ENCODE data around the gene KRT78. TPM values are rescaled to one million over a fixed set of nuclear protein-coding genes. Genes with fewer than 3 reads are reported as not detected.

The KRT78 gene
- total RNA-seq, 1 experiment from 2014 or later, result not detected

- no peaks in the 10 kb centered on the region for H3K36me3 ChIP-seq
- no peaks in the 10 kb centered on the region for H3K9me3 ChIP-seq
- no peaks in the 10 kb centered on the region; the same call in 1 of the 2 replicates for H3K27me3 ChIP-seq
- no peak overlapping the region for H3K4me3 ChIP-seq
- DNase-seq, result no peak
These were observed 36.8 kb downstream of the KRT78 start for GRCh38 chr12:52812073-52812400.

GRCh38 chr12:52811191-52812072 is 37.4 kb downstream of the KRT78 start:
- H3K4me3 ChIP-seq, result no peak overlapping the region
- DNase-seq, result no peak
- H3K36me3 ChIP-seq, result no peaks in the 10 kb centered on the region
- no peaks in the 10 kb centered on the region for H3K9me3 ChIP-seq
- H3K27me3 ChIP-seq, result no peaks in the 10 kb centered on the region; the same call in 1 of the 2 replicates

DNA sequence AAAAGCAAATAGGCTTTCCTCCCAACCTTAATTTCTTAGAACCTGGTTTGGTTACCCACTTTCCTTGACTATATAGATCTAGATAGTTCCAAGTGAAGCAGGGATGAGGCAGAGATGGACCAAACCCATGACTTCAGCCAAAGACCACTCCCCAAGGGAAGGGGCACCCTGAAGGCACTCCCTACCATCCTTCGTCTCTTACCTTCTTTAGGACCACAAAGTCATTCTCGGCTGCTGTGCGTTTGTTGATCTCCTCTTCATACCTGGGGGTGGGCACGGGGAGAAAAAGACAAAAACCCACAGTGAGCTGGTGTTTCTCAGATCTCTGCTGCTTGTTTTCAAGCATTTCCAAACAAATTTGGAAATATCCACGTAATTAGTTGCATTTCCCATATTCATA is 38.2 kb downstream of the KRT78 start:
- no peaks in the 10 kb centered on the region for H3K9me3 ChIP-seq
- no peak for DNase-seq
- no peaks in the 10 kb centered on the region for H3K36me3 ChIP-seq
- H3K4me3 ChIP-seq, result no peak overlapping the region
- no peaks in the 10 kb centered on the region; the same call in 1 of the 2 replicates for H3K27me3 ChIP-seq

DNA sequence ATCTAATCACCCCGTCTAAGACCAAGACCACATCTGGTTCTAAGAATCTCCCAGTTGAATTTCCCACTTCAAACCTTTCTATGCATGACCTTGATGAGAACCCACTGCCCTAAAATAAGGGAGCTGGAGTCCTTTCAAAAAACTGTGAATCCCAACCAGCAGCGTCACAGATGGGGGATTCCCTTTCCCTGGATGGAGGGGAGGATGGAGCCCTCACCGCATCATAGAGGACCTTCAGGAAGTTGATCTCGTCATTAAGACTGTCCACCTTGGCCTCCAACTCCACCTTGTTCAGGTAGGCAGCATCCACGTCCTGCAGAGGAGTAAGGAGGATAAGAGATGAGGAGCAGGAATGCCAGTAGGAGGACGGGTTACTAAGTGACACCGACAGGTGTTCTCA is 39.6 kb downstream of the KRT78 start:
- H3K27me3 ChIP-seq, result no peaks in the 10 kb centered on the region; the same call in 1 of the 2 replicates
- no peaks in the 10 kb centered on the region for H3K9me3 ChIP-seq
- H3K4me3 ChIP-seq, result no peak overlapping the region
- no peaks in the 10 kb centered on the region for H3K36me3 ChIP-seq
- no peak for DNase-seq

- Histone ChIP-seq H3K4me3 (no peak overlapping the region), H3K36me3 (no peaks in the 10 kb centered on the region), H3K9me3 (no peaks in the 10 kb centered on the region), H3K27me3 (no peaks in the 10 kb centered on the region; the same call in 1 of the 2 replicates)
- no peak for DNase-seq
These were observed 40.1 kb downstream of the KRT78 start for GRCh38 chr12:52808573-52809160.

DNA sequence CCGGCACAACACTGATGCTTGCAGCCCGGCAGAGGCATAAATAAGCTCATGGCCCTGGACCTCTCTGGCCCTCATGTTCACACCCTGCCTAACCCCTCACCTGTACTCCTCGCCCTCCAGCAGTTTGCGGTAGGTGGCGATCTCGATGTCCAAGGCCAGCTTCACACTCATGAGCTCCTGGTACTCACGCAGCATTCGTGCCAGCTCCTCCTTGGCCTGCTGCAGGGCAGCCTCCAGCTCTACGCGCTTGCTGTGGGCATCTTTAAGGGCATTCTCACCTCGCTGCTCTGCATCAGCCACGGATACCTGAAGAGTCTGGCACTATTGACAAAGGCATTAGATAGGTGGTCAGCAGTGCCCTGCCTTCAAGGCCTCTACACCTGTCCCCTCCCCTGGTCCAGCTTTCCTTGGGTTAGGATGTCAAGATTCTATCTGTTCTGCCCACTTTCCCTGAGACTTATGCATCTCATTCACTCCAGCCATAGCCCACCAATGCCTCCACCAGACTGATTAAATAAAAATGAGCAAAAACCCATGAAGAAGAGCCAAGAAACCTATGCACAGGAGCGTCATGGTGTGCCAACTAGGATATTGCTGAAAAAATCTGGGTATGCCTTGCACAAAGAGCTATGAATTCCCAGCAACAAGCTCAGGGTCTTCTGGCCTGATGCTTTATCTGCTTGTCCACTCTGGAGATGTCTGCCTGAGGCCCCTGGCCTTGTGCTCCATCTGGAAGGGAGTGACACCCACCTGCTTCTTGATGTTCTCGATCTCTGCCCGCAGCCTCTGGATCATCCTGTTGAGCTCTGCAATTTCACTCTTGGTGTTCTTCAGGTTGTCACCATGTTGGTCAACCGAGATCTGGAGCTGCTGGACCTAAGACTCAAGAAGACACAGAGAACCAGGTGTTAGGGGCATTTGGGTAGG is 41.0 kb downstream of the KRT78 start:
- Histone ChIP-seq H3K27me3 (no peaks in the 10 kb centered on the region; the same call in 1 of the 2 replicates), H3K36me3 (no peaks in the 10 kb centered on the region), H3K9me3 (no peaks in the 10 kb centered on the region), H3K4me3 (no peak overlapping the region)
- no peak for DNase-seq

GRCh38 chr12:52806821-52807543 is 41.8 kb downstream of the KRT78 start:
- H3K9me3 ChIP-seq, result no peaks in the 10 kb centered on the region
- no peaks in the 10 kb centered on the region; the same call in 1 of the 2 replicates for H3K27me3 ChIP-seq
- H3K36me3 ChIP-seq, result no peaks in the 10 kb centered on the region
- DNase-seq, result no peak
- H3K4me3 ChIP-seq, result no peak overlapping the region

DNA sequence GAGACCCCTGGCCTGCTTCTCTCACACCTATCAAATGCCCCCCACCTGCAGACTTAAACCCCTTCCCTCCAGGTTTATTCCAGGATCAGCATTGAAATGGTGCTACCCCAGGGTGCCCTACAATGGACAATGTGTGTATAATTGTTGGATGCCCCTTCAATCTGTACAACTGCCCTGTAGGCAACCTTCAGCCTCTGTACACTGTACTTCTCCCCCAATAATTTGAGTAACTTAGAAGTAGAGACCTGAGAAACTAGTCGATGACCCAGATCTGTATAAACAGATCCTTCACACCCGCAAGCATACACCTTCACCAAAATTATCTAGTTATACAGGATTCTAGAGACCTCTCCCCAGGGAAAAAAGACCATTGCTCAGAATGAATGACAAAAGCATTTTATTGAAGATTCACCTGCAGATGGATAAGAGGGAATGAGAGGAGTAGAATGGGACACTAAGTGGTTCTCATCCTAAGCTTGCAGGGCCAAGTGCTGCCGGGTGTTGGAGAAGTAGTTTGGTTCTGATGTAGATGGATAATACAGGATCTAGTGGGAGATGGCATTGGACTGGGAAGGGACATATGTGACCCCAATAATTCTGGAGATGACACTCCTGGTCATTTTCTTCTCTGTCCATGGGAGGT is 42.5 kb downstream of the KRT78 start:
- DNase-seq, result no peak

DNA sequence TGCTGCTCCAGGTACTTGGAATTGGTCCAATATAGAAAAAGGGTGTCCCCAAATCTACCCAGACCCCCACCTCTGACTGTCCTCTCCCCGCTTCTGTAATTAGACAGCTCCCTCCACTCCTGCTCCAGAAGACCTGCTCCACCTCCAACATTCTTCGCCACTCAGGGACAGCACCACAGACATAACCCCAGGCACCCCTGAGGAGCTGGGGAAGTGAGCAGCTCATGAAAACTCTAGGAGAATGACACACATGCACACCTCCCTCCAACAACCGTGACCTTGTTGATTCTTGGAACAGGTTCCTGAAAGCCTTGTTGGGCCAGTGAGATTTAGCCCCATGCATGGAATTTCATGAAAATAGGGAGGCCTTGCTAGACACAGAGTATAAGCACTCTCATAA is 43.1 kb downstream of the KRT78 start:
- no peaks in the 10 kb centered on the region for H3K9me3 ChIP-seq
- DNase-seq, result no peak
- no peak overlapping the region for H3K4me3 ChIP-seq
- H3K27me3 ChIP-seq, result no peaks in the 10 kb centered on the region; the same call in 1 of the 2 replicates
- no peaks in the 10 kb centered on the region for H3K36me3 ChIP-seq

More for the DNA sequence above, 42.5 kb downstream of the KRT78 start:
- Histone ChIP-seq H3K4me3 (no peak overlapping the region), H3K27me3 (no peaks in the 10 kb centered on the region; the same call in 1 of the 2 replicates), H3K36me3 (no peaks in the 10 kb centered on the region), H3K9me3 (no peaks in the 10 kb centered on the region)

GRCh38 chr12:52805000-52805399 is 43.8 kb downstream of the KRT78 start:
- Histone ChIP-seq H3K4me3 (no peak overlapping the region), H3K36me3 (no peaks in the 10 kb centered on the region), H3K27me3 (no peaks in the 10 kb centered on the region; the same call in 1 of the 2 replicates), H3K9me3 (no peaks in the 10 kb centered on the region)
- no peak for DNase-seq

- no peak for DNase-seq
- Histone ChIP-seq H3K36me3 (no peaks in the 10 kb centered on the region), H3K9me3 (no peaks in the 10 kb centered on the region), H3K4me3 (no peak overlapping the region), H3K27me3 (no peaks in the 10 kb centered on the region)
These were observed 46.4 kb downstream of the KRT78 start for GRCh38 chr12:52802442-52802841.

GRCh38 chr12:52801773-52802172 is 47.0 kb downstream of the KRT78 start:
- H3K27me3 ChIP-seq, result no peaks in the 10 kb centered on the region
- no peaks in the 10 kb centered on the region for H3K36me3 ChIP-seq
- no peak for DNase-seq
- no peak overlapping the region for H3K4me3 ChIP-seq
- H3K9me3 ChIP-seq, result no peaks in the 10 kb centered on the region

GRCh38 chr12:52800259-52800917 is 48.4 kb downstream of the KRT78 start:
- Histone ChIP-seq H3K36me3 (no peaks in the 10 kb centered on the region), H3K27me3 (no peaks in the 10 kb centered on the region), H3K4me3 (no peak overlapping the region), H3K9me3 (no peaks in the 10 kb centered on the region)
- DNase-seq, result no peak

DNA sequence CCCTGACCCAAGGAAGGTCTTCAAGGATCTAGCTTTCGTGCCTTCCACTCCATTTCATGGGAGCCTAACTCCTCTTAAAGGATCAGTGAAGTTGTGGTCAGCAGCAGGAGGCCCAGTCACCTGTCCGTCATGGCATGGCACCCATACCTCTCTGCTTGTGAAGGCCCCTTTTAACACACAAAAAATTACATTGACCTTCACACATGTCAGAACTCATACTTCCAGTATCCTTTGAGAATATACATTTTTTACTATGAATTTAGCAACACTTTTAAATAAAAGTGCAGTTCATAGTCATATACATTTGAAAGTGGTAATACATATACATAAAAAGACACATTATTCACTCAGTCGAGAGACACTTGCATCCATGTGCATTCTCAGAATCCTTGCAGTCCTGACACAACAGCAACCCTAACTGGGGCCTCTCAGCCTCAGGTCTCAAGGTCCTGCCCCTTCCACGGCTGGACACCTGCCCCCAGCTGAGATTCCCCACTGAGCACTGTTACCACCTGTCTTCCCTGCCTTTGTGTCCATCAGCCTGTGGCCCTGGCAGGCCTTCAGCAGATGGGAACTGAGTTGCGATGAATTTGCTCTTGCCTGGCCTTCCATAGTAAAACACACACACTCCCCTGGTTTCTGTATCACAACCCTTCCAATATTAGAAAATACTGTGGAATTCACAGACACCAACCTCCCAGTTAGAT is 49.1 kb downstream of the KRT78 start:
- Histone ChIP-seq H3K4me3 (no peak overlapping the region), H3K9me3 (no peaks in the 10 kb centered on the region), H3K27me3 (no peaks in the 10 kb centered on the region), H3K36me3 (no peaks in the 10 kb centered on the region)
- DNase-seq, result no peak
